ENCODE data around the gene EIF2S3B.
"Not testable (repeated sequence)": the region's sequence is repeated elsewhere in the genome, so short reads cannot be mapped to it uniquely, and the experiment has no call there.

Gene EIF2S3B

GRCh38 chr12:10505620-10506019, at the start of gene EIF2S3B:
EIF2S3B (plus strand) TSS chr12:10505890; CDS start chr12:10505903, 13 bp downstream.
- no peak for TF ChIP-seq CTCF (IDR thresholded peaks at IDR 0.05; ENCODE audit: low read depth, low read length, missing control alignments)
- Histone ChIP-seq H3K27ac (no peak within 1 kb of the TSS), H3K27me3 (replicated peaks) (no peaks in the 10 kb centered on the region), H3K4me3 (ENCODE audit: low read depth, low read length) (no peak within 1 kb of the TSS), H3K36me3 (replicated peaks) (no peaks in the 10 kb centered on the region)
- no peak for DNase-seq
- in situ Hi-C loops (cut with HindIII; ENCODE audit: low pct_ligation_motif_present, low sequenced_read_pairs) = no loop called here

- no peak for DNase-seq
- in situ Hi-C loops (cut with HindIII; ENCODE audit: low pct_ligation_motif_present, low sequenced_read_pairs) = no loop called here
- no peaks in the 10 kb centered on the region for H3K36me3 ChIP-seq (replicated peaks)
- H3K27ac ChIP-seq = no peak overlapping the region
- no peaks in the 10 kb centered on the region for H3K27me3 ChIP-seq (replicated peaks)
- no peak overlapping the region for H3K4me3 ChIP-seq (ENCODE audit: low read depth, low read length)
- TF ChIP-seq CTCF (IDR thresholded peaks at IDR 0.05; ENCODE audit: low read depth, low read length, missing control alignments) = no peak
Measured at GRCh38 chr12:10456856-10457255, 48.8 kb upstream of the EIF2S3B start.

GRCh38 chr12:10457760-10458159, 47.9 kb upstream of the EIF2S3B start:
- Histone ChIP-seq H3K36me3 (replicated peaks) (no peaks in the 10 kb centered on the region), H3K27ac (no peak overlapping the region), H3K27me3 (replicated peaks) (no peaks in the 10 kb centered on the region), H3K4me3 (ENCODE audit: low read depth, low read length) (no peak overlapping the region)
- TF ChIP-seq CTCF (IDR thresholded peaks at IDR 0.05; ENCODE audit: low read depth, low read length, missing control alignments) = no peak
- in situ Hi-C loops (cut with HindIII; ENCODE audit: low pct_ligation_motif_present, low sequenced_read_pairs) = no loop called here
- no peak for DNase-seq

- TF ChIP-seq CTCF (IDR thresholded peaks at IDR 0.05; ENCODE audit: low read depth, low read length, missing control alignments) = no peak
- DNase-seq = no peak
- in situ Hi-C loops (cut with HindIII; ENCODE audit: low pct_ligation_motif_present, low sequenced_read_pairs) = no loop called here
- no peak overlapping the region for H3K27ac ChIP-seq
- no peaks in the 10 kb centered on the region for H3K27me3 ChIP-seq (replicated peaks)
- H3K36me3 ChIP-seq (replicated peaks) = no peaks in the 10 kb centered on the region
- H3K4me3 ChIP-seq (ENCODE audit: low read depth, low read length) = no peak overlapping the region
Measured at GRCh38 chr12:10466311-10466710, 39.4 kb upstream of the EIF2S3B start.

GRCh38 chr12:10469701-10470100, 36.0 kb upstream of the EIF2S3B start:
- in situ Hi-C loops (cut with HindIII; ENCODE audit: low pct_ligation_motif_present, low sequenced_read_pairs) = no loop called here
- no peak for DNase-seq
- no peaks in the 10 kb centered on the region for H3K36me3 ChIP-seq (replicated peaks)
- TF ChIP-seq CTCF (IDR thresholded peaks at IDR 0.05; ENCODE audit: low read depth, low read length, missing control alignments) = no peak
- no peak overlapping the region for H3K27ac ChIP-seq
- no peak overlapping the region for H3K4me3 ChIP-seq (ENCODE audit: low read depth, low read length)
- H3K27me3 ChIP-seq (replicated peaks) = no peaks in the 10 kb centered on the region

GRCh38 chr12:10472808-10473207, 32.9 kb upstream of the EIF2S3B start:
- in situ Hi-C loops (cut with HindIII; ENCODE audit: low pct_ligation_motif_present, low sequenced_read_pairs); H3K4me3 ChIP-seq (ENCODE audit: low read depth, low read length); H3K27me3 ChIP-seq (replicated peaks); H3K27ac ChIP-seq; H3K36me3 ChIP-seq (replicated peaks); DNase-seq: not testable (repeated sequence)

- H3K27me3 ChIP-seq (replicated peaks); H3K4me3 ChIP-seq (ENCODE audit: low read depth, low read length); DNase-seq; H3K27ac ChIP-seq; H3K36me3 ChIP-seq (replicated peaks); in situ Hi-C loops (cut with HindIII; ENCODE audit: low pct_ligation_motif_present, low sequenced_read_pairs): not testable (repeated sequence)
Measured at GRCh38 chr12:10481901-10482300, 23.8 kb upstream of the EIF2S3B start.

- in situ Hi-C loops (cut with HindIII; ENCODE audit: low pct_ligation_motif_present, low sequenced_read_pairs); DNase-seq; H3K4me3 ChIP-seq (ENCODE audit: low read depth, low read length); H3K27ac ChIP-seq; H3K36me3 ChIP-seq (replicated peaks); H3K27me3 ChIP-seq (replicated peaks): not testable (repeated sequence)
Measured at GRCh38 chr12:10487328-10487727, 18.4 kb upstream of the EIF2S3B start.

Measured in brain microvascular endothelial cell (primary cell).